H9 (cell line): ENCODE results near the gene NBEAL2. TPM values are rescaled to one million over a fixed set of nuclear protein-coding genes. Genes with fewer than 3 reads are reported as not detected.

Source experiments
- DNase-seq: peaks from one replicate; pipeline ENCODE4 v3.0.0-alpha.2; 2017
- H2AFZ ChIP-seq: one replicate; pipeline ENCODE4 v1.6.1; 2013; ENCODE audit warnings: mild to moderate bottlenecking, low read length, control low read depth, moderate library complexity
- H2AK5ac ChIP-seq: 2 replicates; pipeline ENCODE4 v1.6.1; 2013; ENCODE audit warnings: low read length, control low read depth, mixed read lengths; ENCODE audit not compliant: insufficient read length
- H2BK120ac ChIP-seq: one replicate; pipeline ENCODE4 v1.6.1; 2013; ENCODE audit warnings: low read depth, mild to moderate bottlenecking, low read length, control low read depth, inconsistent platforms; ENCODE audit not compliant: poor library complexity, severe bottlenecking
- H2BK12ac ChIP-seq: 2 replicates; pipeline ENCODE4 v1.6.1; 2013; ENCODE audit warnings: low read length, control low read depth, mixed read lengths, low read depth; ENCODE audit not compliant: insufficient read length
- H2BK15ac ChIP-seq: 2 replicates; pipeline ENCODE4 v1.6.1; 2013; ENCODE audit warnings: low read depth, low read length, control low read depth
- H2BK20ac ChIP-seq: one replicate; pipeline ENCODE4 v1.6.1; 2013; ENCODE audit warnings: low read depth, mild to moderate bottlenecking, low read length, control low read depth, inconsistent platforms; ENCODE audit not compliant: poor library complexity, severe bottlenecking
- H2BK5ac ChIP-seq: 2 replicates; pipeline ENCODE4 v1.6.1; 2013; ENCODE audit warnings: low read length, control low read depth, mixed read lengths; ENCODE audit not compliant: insufficient read length
- H3K14ac ChIP-seq: 2 replicates; pipeline ENCODE4 v1.6.1; 2013; ENCODE audit warnings: low read length, control low read depth; ENCODE audit not compliant: insufficient read depth
- H3K18ac ChIP-seq: 2 replicates; pipeline ENCODE4 v1.6.1; 2013; ENCODE audit warnings: low read depth, mild to moderate bottlenecking, mixed read lengths, low read length, control low read depth; ENCODE audit not compliant: insufficient read length
- H3K23ac ChIP-seq: 2 replicates; pipeline ENCODE4 v1.6.1; 2013; ENCODE audit warnings: low read length, control low read depth, mixed read lengths, low read depth; ENCODE audit not compliant: insufficient read length
- H3K23me2 ChIP-seq: 2 replicates; pipeline ENCODE4 v1.6.1; 2013; ENCODE audit warnings: low read depth, mild to moderate bottlenecking, mixed read lengths, low read length, control low read depth; ENCODE audit not compliant: insufficient read length, poor library complexity, severe bottlenecking
- H3K27ac ChIP-seq: 2 replicates; pipeline ENCODE4 v1.5.1; 2013; ENCODE audit warnings: low read length, control low read depth, mixed read lengths, low read depth; ENCODE audit not compliant: insufficient read length
- H3K27me3 ChIP-seq: 2 replicates; pipeline ENCODE4 v1.6.1; 2013; ENCODE audit warnings: low read length, control low read depth, inconsistent platforms; ENCODE audit not compliant: insufficient read depth
- H3K4ac ChIP-seq: 2 replicates; pipeline ENCODE4 v1.6.1; 2013; ENCODE audit warnings: low read depth, mild to moderate bottlenecking, control low read depth, inconsistent platforms, low read length, moderate library complexity
- H3K4me1 ChIP-seq: 2 replicates; pipeline ENCODE4 v1.6.1; 2013; ENCODE audit warnings: low read length, control low read depth, inconsistent platforms; ENCODE audit not compliant: insufficient read depth
- H3K4me2 ChIP-seq: 2 replicates; pipeline ENCODE4 v1.6.1; 2013; ENCODE audit warnings: low read length, control low read depth, mixed read lengths; ENCODE audit not compliant: insufficient read length, insufficient read depth
- H3K56ac ChIP-seq: 2 replicates; pipeline ENCODE4 v1.6.1; 2013; ENCODE audit warnings: low read depth, mild to moderate bottlenecking, mixed read lengths, low read length, control low read depth; ENCODE audit not compliant: insufficient read length
- H3K79me1 ChIP-seq: 2 replicates; pipeline ENCODE4 v1.6.1; 2013; ENCODE audit warnings: low read depth, mild to moderate bottlenecking, moderate library complexity, low read length, control low read depth, inconsistent platforms; ENCODE audit not compliant: insufficient read depth, poor library complexity, severe bottlenecking
- H3K79me2 ChIP-seq: 2 replicates; pipeline ENCODE4 v1.6.1; 2013; ENCODE audit warnings: low read length, control low read depth, inconsistent platforms; ENCODE audit not compliant: insufficient read depth
- H3K9ac ChIP-seq: 2 replicates; pipeline ENCODE4 v1.6.1; 2013; ENCODE audit warnings: low read length, control low read depth, mixed read lengths; ENCODE audit not compliant: insufficient read length; ENCODE audit errors: extremely low read depth
- H3K9me3 ChIP-seq: one replicate; pipeline ENCODE4 v1.6.1; 2013; ENCODE audit warnings: low read depth, low read length, inconsistent platforms; ENCODE audit not compliant: control insufficient read depth
- H3T11ph ChIP-seq: one replicate; pipeline ENCODE4 v1.6.1; 2013; ENCODE audit warnings: mild to moderate bottlenecking, low read length, control low read depth, inconsistent platforms
- H4K20me1 ChIP-seq: one replicate; pipeline ENCODE4 v1.6.1; 2013; ENCODE audit not compliant: control insufficient read depth, insufficient read length, insufficient read depth
- H4K5ac ChIP-seq: 2 replicates; pipeline ENCODE4 v1.6.1; 2013; ENCODE audit warnings: low read depth, mild to moderate bottlenecking, mixed read lengths, low read length, control low read depth; ENCODE audit not compliant: insufficient read length
- H4K8ac ChIP-seq: replicated peaks from 2 replicates; pipeline ENCODE4 v1.6.1; 2013; ENCODE audit warnings: low read length, control low read depth, mixed read lengths, low read depth; ENCODE audit not compliant: insufficient read length
- H4K91ac ChIP-seq: 2 replicates; pipeline ENCODE4 v1.6.1; 2013; ENCODE audit warnings: low read depth, mild to moderate bottlenecking, moderate library complexity, mixed read lengths, low read length, control low read depth; ENCODE audit not compliant: insufficient read length
- H3K27ac Mint-ChIP-seq, 3 experiments: 2 replicates in 2 of 3; 3 replicates in 1 of 3; pipeline ENCODE4 v1.8.0; 2020 to 2021; ENCODE audit warnings: mixed read lengths in 3 of 3, mild to moderate bottlenecking in 1 of 3, moderate library complexity in 1 of 3
- H3K27me3 Mint-ChIP-seq: 2 replicates; pipeline ENCODE4 v1.8.0; 2021; ENCODE audit warnings: low read depth, mild to moderate bottlenecking, moderate library complexity, mixed read lengths
- H3K36me3 Mint-ChIP-seq, 3 experiments: 2 replicates in 2 of 3; 3 replicates in 1 of 3; pipeline ENCODE4 v1.8.0; 2020 to 2021; ENCODE audit warnings: low read depth in 3 of 3, mixed read lengths in 3 of 3; ENCODE audit not compliant: insufficient read depth in 1 of 3
- H3K4me1 Mint-ChIP-seq, 2 experiments: 2 replicates each; pipeline ENCODE4 v1.8.0; 2020; ENCODE audit warnings: mixed read lengths in 2 of 2
- H3K4me3 Mint-ChIP-seq, 2 experiments: 2 replicates in 1 of 2; 3 replicates in 1 of 2; pipeline ENCODE4 v1.8.0; 2020 to 2021; ENCODE audit warnings: mild to moderate bottlenecking in 2 of 2, mixed read lengths in 2 of 2, moderate library complexity in 1 of 2
- H3K9me3 Mint-ChIP-seq, 2 experiments: 2 replicates in 1 of 2; 3 replicates in 1 of 2; pipeline ENCODE4 v1.8.0; 2020; ENCODE audit warnings: mild to moderate bottlenecking in 2 of 2, mixed read lengths in 2 of 2, moderate library complexity in 1 of 2
- CTCF ChIP-seq: fragments of 200-600 bp; sonication (generic); conservative IDR thresholded peaks from 3 replicates; pipeline ENCODE4 v1.8.0; 2021; ENCODE audit warnings: antibody characterized with exemption, mild to moderate bottlenecking
- WGBS: extraction: QIAGEN DNeasy Blood & Tissue Kit; methylation state at CpG from one replicate; pipeline ENCODE4 v1.1.7; 2013; ENCODE audit warnings: missing lambda C conversion rate, low lambda C conversion rate, mixed read lengths; ENCODE audit not compliant: insufficient read length; ENCODE audit errors: extremely low coverage; 5-methylcytosine and 5-hydroxymethylcytosine counted together
- total RNA-seq: library from RNA; stranded (reverse); gene quantifications from 2 replicates; pipeline ENCODE4 v1.2.1, GENCODE V29; 2021

Gene NBEAL2
- total RNA-seq, 1 experiment from 2014 or later = 52.1 TPM

- Histone ChIP-seq H3K56ac (no peak overlapping the region), H3T11ph (no peak overlapping the region), H2BK15ac (no peak overlapping the region), H3K9me3 (no peaks in the 10 kb centered on the region), H3K27ac (no peak overlapping the region), H3K4me2 (no peak overlapping the region), H2BK20ac (no peak overlapping the region), H3K23me2 (peaks cover 4% of the 10 kb centered on the region), H4K5ac (no peak overlapping the region), H3K27me3 (no peaks in the 10 kb centered on the region), H3K79me2 (no peaks in the 10 kb centered on the region), H3K9ac (no peak overlapping the region), H2BK12ac (no peak overlapping the region), H4K8ac (no peak overlapping the region), H4K20me1 (no peaks in the 10 kb centered on the region), H3K14ac (no peak overlapping the region), H2BK120ac (no peak overlapping the region), H3K79me1 (no peaks in the 10 kb centered on the region), H4K91ac (no peak overlapping the region), H2AFZ (no peak overlapping the region), H3K4me1 (no peaks in the 10 kb centered on the region), H2AK5ac (no peak overlapping the region), H3K18ac (no peak overlapping the region), H3K23ac (no peak overlapping the region), H3K4ac (no peak overlapping the region), H2BK5ac (no peak overlapping the region)
- H3K36me3 Mint-ChIP-seq = peaks cover 21 to 36% (median 33%) of the 10 kb centered on the region in 3 experiments
- TF ChIP-seq CTCF = no peak
- H3K27me3 Mint-ChIP-seq = no peaks in the 10 kb centered on the region
- peaks cover 11 to 13% of the 10 kb centered on the region in 2 experiments for H3K4me1 Mint-ChIP-seq
- no peaks in the 10 kb centered on the region for H3K9me3 Mint-ChIP-seq
- H3K27ac Mint-ChIP-seq = no peak overlapping the region
- no peak for DNase-seq
- WGBS = no CpG with 5 or more reads among the region's 16 CpGs
- H3K4me3 Mint-ChIP-seq = no peak overlapping the region; a peak in 1 of 5 replicates
These were observed 28.2 kb downstream of the NBEAL2 start for GRCh38 chr3:47007482-47008233.
